ENCODE results near the gene LIPC. TPM values are rescaled to one million over a fixed set of nuclear protein-coding genes. Genes with fewer than 3 reads are reported as not detected.

The LIPC gene
- total RNA-seq, 1 experiment from 2014 or later: not detected

DNA sequence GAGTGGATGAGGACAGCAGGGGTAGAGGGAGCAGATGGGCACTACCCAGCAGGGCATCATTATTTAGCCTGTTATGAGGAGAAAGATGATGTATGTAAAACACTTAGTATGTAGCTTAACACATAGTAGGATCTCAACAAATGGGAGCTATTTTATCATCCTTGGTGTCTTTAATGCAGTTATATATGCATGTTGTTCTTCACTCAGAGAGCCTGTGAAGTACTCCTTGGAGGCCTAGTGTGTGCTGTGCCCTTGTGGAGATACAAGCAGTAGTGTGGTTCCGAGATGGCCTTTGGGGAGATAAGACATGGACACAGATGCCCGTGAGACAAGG is 124.2 kb downstream of the LIPC start:
- ChIA-PET RAD21 (ENCODE audit: low non-redundant PET in 1 of 2, low total read pairs in 2 of 2, uncharacterized antibody in 2 of 2, unreplicated experiment in 2 of 2) (no interaction called here), CTCF (interaction anchor here (1.0 kb wide), 1 partner anchor 9 kb away, joined by 4 read pairs; no protein-coding TSS in a partner anchor), POLR2A (no interaction called here)
- intact Hi-C loops (cut with micrococcal nuclease): no loop called here
- no peaks in the 10 kb centered on the region for H3K9me2 ChIP-seq (ENCODE audit: insufficient read depth)
- H3K79me2 ChIP-seq (ENCODE audit: insufficient read depth, low read length): no peaks in the 10 kb centered on the region
- no peak overlapping the region for H3K4me2 ChIP-seq (ENCODE audit: low read length)
- no peaks in the 10 kb centered on the region for H3K9me3 ChIP-seq (ENCODE audit: control insufficient read depth in 1 of 2, insufficient read depth in 1 of 2, low read depth in 1 of 2, low read length in 2 of 2)
- TF ChIP-seq, protein P1, sequence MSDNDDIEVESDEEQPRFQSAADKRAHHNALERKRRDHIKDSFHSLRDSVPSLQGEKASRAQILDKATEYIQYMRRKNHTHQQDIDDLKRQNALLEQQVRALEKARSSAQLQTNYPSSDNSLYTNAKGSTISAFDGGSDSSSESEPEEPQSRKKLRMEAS (IDR thresholded peaks at IDR 0.05): no peak
- TF ChIP-seq EZH2 (IDR thresholded peaks at IDR 0.05) (no peak), SP1 (IDR thresholded peaks at IDR 0.05; ENCODE audit: low read depth) (no peak), ZFX (IDR thresholded peaks at IDR 0.05) (no peak), YY1 (IDR thresholded peaks at IDR 0.05; ENCODE audit: extremely low read depth, insufficient replicate concordance, low read depth, low read length) (no peak), CBX3 (IDR thresholded peaks at IDR 0.05; ENCODE audit: low read depth) (no peak), POLR2A (IDR thresholded peaks at IDR 0.05; ENCODE audit: borderline replicate concordance, extremely low read depth, insufficient read depth, insufficient read length) (no peak), EGR1 (IDR thresholded peaks at IDR 0.05; ENCODE audit: low read depth) (no peak), ELF1 (IDR thresholded peaks at IDR 0.05; ENCODE audit: borderline replicate concordance, low read depth) (no peak), CEBPB (IDR thresholded peaks at IDR 0.05; ENCODE audit: low read depth) (no peak), TCF7L2 (IDR thresholded peaks at IDR 0.05; ENCODE audit: borderline replicate concordance, extremely low read depth, insufficient read depth, insufficient read length) (no peak), ZNF274 (IDR thresholded peaks at IDR 0.05; ENCODE audit: low read depth, low read length) (no peak), FOSL1 (IDR thresholded peaks at IDR 0.05; ENCODE audit: low read depth) (no peak), JUND (IDR thresholded peaks at IDR 0.05) (no peak), POLR2AphosphoS5 (IDR thresholded peaks at IDR 0.05; ENCODE audit: low read depth, low read length) (no peak), EZH2phosphoT487 (IDR thresholded peaks at IDR 0.05; ENCODE audit: borderline replicate concordance) (no peak)
- TF ChIP-seq, protein P2, sequence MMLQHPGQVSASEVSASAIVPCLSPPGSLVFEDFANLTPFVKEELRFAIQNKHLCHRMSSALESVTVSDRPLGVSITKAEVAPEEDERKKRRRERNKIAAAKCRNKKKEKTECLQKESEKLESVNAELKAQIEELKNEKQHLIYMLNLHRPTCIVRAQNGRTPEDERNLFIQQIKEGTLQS (IDR thresholded peaks at IDR 0.05): no peak
- TF ChIP-seq, protein P3, sequence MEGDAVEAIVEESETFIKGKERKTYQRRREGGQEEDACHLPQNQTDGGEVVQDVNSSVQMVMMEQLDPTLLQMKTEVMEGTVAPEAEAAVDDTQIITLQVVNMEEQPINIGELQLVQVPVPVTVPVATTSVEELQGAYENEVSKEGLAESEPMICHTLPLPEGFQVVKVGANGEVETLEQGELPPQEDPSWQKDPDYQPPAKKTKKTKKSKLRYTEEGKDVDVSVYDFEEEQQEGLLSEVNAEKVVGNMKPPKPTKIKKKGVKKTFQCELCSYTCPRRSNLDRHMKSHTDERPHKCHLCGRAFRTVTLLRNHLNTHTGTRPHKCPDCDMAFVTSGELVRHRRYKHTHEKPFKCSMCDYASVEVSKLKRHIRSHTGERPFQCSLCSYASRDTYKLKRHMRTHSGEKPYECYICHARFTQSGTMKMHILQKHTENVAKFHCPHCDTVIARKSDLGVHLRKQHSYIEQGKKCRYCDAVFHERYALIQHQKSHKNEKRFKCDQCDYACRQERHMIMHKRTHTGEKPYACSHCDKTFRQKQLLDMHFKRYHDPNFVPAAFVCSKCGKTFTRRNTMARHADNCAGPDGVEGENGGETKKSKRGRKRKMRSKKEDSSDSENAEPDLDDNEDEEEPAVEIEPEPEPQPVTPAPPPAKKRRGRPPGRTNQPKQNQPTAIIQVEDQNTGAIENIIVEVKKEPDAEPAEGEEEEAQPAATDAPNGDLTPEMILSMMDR (IDR thresholded peaks at IDR 0.05 in 2 of 3, conservative IDR thresholded peaks at IDR 0.05 in 1 of 3; ENCODE audit: borderline replicate concordance in 1 of 3, insufficient read depth in 1 of 3, low read depth in 2 of 3, low read length in 2 of 3): no peak
- BruUV-seq (replicated peaks): no TSS peak
- peaks cover 2 to 7% of the 10 kb centered on the region in 2 experiments; a peak in 2 of 4 replicates for H3K4me1 ChIP-seq (ENCODE audit: control insufficient read depth in 1 of 2, insufficient read depth in 2 of 2, low read length in 2 of 2)
- no peak overlapping the region for H3K9ac ChIP-seq (ENCODE audit: low read length)
- H3K27me3 ChIP-seq (ENCODE audit: insufficient read depth, low read length): no peaks in the 10 kb centered on the region
- no peak overlapping the region for H3K4me3 ChIP-seq (replicated peaks in 1 of 2; ENCODE audit: low read depth in 1 of 2, low read length in 2 of 2)
- DNase-seq (ENCODE audit: low read depth, low spot score) (no peak), ATAC-seq (no peak)
- no peaks in the 10 kb centered on the region for H4K20me1 ChIP-seq (ENCODE audit: insufficient read depth)
- H3K36me3 ChIP-seq (ENCODE audit: control insufficient read depth in 1 of 2, insufficient read depth in 2 of 2, low read length in 2 of 2): no peaks in the 10 kb centered on the region
- no peak overlapping the region for H3K27ac ChIP-seq (ENCODE audit: low read depth, low read length)
- H2AFZ ChIP-seq (ENCODE audit: low read depth, low read length, poor library complexity, severe bottlenecking): no peak overlapping the region
